Measurements from ENCODE around the gene HDGF. TPM values are rescaled to one million over a fixed set of nuclear protein-coding genes. Genes with fewer than 3 reads are reported as not detected.
A peak's percentile ranks its signal among the peaks of the same experiment; 100 is the strongest.

Gene HDGF
- total and polyA plus RNA-seq, 9 of the 15 experiments (the other 6 are each of a cell fraction or from before 2014, with no cell fraction given): 38.8 to 601 (median 400) TPM

GRCh38 chr1:156754219-156754618 is 2.7 kb upstream of the HDGF start (continued):
- TF ChIP-seq CEBPG (CRISPR knock-in tag; IDR thresholded peaks at IDR 0.05) (no peak; the same call in 1 of the 2 replicates), CEBPG (tag; conservative IDR thresholded peaks at IDR 0.05 in 1 of 2, IDR thresholded peaks at IDR 0.05 in 1 of 2) (peak; percentile 29 to 33; a peak in 2 of 4 replicates), NFATC3 (IDR thresholded peaks at IDR 0.05) (no peak), NUFIP1 (IDR thresholded peaks at IDR 0.05; ENCODE audit: partially characterized antibody) (no peak), LARP7 (IDR thresholded peaks at IDR 0.05) (no peak), CEBPB (tag; IDR thresholded peaks at IDR 0.05) (peak; percentile 59), HEY1 (CRISPR knock-in tag; IDR thresholded peaks at IDR 0.05; ENCODE audit: borderline replicate concordance) (no peak)
- TF ChIP-seq, protein P1, sequence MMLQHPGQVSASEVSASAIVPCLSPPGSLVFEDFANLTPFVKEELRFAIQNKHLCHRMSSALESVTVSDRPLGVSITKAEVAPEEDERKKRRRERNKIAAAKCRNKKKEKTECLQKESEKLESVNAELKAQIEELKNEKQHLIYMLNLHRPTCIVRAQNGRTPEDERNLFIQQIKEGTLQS (IDR thresholded peaks at IDR 0.05): peak; percentile 32
- TF ChIP-seq, protein P1 (CRISPR knock-in tag; conservative IDR thresholded peaks at IDR 0.05): no peak

GRCh38 chr1:156752843-156753482 is 1.5 kb upstream of the HDGF start:
- TSS peak; percentile 53 for BruUV-seq (replicated peaks)
- FAIRE-seq: no peak
- Histone ChIP-seq H3K36me3 (ENCODE audit: control insufficient read depth, insufficient read depth, low read length) (peaks cover 20% of the 10 kb centered on the region; the same call in 2 of the 3 replicates), H4K20me1 (replicated peaks; ENCODE audit: control insufficient read depth, insufficient read depth, low read length) (peaks cover 5% of the 10 kb centered on the region; the same call in 1 of the 2 replicates), H3K9ac (ENCODE audit: insufficient read depth in 1 of 2, low read depth in 2 of 2, low read length in 2 of 2) (peak overlapping the region; percentile 40 to 94; a peak in 3 of 4 replicates), H3K4me2 (ENCODE audit: insufficient read depth, low read length) (peak overlapping the region; percentile 97), H3K9me3 (replicated peaks; ENCODE audit: control insufficient read depth, insufficient read depth, low read depth, low read length) (no peaks in the 10 kb centered on the region), H3K4me3 (peak overlapping the region; percentile 95), H3K27ac (ENCODE audit: extremely low read depth, low read depth, low read length) (peak overlapping the region; percentile 89; the same call in 1 of the 3 replicates), H3K4me1 (replicated peaks in 1 of 2; ENCODE audit: control insufficient read depth in 2 of 2, insufficient read depth in 2 of 2, low read length in 2 of 2) (peaks cover 32% of the 10 kb centered on the region in 2 experiments; a peak in 4 of 5 replicates), H3K9me1 (ENCODE audit: control insufficient read depth, insufficient read depth, low read length) (no peaks in the 10 kb centered on the region), H3K27me3 (ENCODE audit: control insufficient read depth in 2 of 2, insufficient read depth in 2 of 2, low read length in 2 of 2) (no peaks in the 10 kb centered on the region), H2AFZ (ENCODE audit: low read depth, low read length) (no peak overlapping the region), H3K79me2 (ENCODE audit: control insufficient read depth, insufficient read depth, low read length) (peaks cover 68% of the 10 kb centered on the region)
- ChIA-PET CTCF (ENCODE audit: low intra/inter-chr PET ratio) (no interaction called here), POLR2A (interaction anchor here (2.3 to 3.0 kb wide), 3 partner anchors 11 to 18 kb away, joined by 14 to 30 read pairs (median 22); partner anchors contain the start of genes MRPL24 and PRCC)
- no peak for ATAC-seq
- WGBS (ENCODE audit: insufficient coverage, low coverage, missing lambda C conversion rate): 7% methylated on average over 1 of the region's 1 CpG
- in situ Hi-C loops (cut with MboI) (no loop called here), intact Hi-C loops (cut with micrococcal nuclease) (no loop called here)
- DNase-seq (ENCODE audit: extremely low read depth in 1 of 4, low spot score in 3 of 4): no peak
- TF ChIP-seq FOXA3 (CRISPR knock-in tag; conservative IDR thresholded peaks at IDR 0.05 in 1 of 2, IDR thresholded peaks at IDR 0.05 in 1 of 2) (0 out of 4 replicates have a peak, but pooled peaks of 1 of the 2 experiments have one; percentile 26), BCOR (IDR thresholded peaks at IDR 0.05) (peak; percentile 78), MNT (conservative IDR thresholded peaks at IDR 0.05) (0 out of 4 replicates have a peak, but pooled peaks of 1 of the 2 experiments have one; percentile 35), CBFB (CRISPR knock-in tag; IDR thresholded peaks at IDR 0.05) (no peak), RBM25 (IDR thresholded peaks at IDR 0.05; ENCODE audit: low read depth, low read length, severe bottlenecking) (peak; percentile 70), SIN3A (IDR thresholded peaks at IDR 0.05; ENCODE audit: borderline replicate concordance in 2 of 2, control insufficient read depth in 1 of 2, low read depth in 2 of 2, low read length in 2 of 2) (no peak), ERF (CRISPR knock-in tag; IDR thresholded peaks at IDR 0.05) (no peak), FOXJ3 (CRISPR knock-in tag; IDR thresholded peaks at IDR 0.05) (peak; percentile 67; the same call in 1 of the 2 replicates), CSDE1 (IDR thresholded peaks at IDR 0.05) (0 out of 4 replicates have a peak, but pooled peaks of 1 of the 2 experiments have one; percentile 21), TCF7 (IDR thresholded peaks at IDR 0.05; ENCODE audit: borderline replicate concordance) (no peak), MCM2 (IDR thresholded peaks at IDR 0.05; ENCODE audit: low read depth) (no peak)

All from K562 (cell line).